ENCODE measurements around the gene CDH4.
A peak's percentile ranks its signal among the peaks of the same experiment; 100 is the strongest.

The CDH4 gene

GRCh38 chr20:61891916-61892649 is 640.0 kb downstream of the CDH4 start:
- no peak for DNase-seq

GRCh38 chr20:61895016-61895415 is 643.0 kb downstream of the CDH4 start:
- no peak for DNase-seq

GRCh38 chr20:61895686-61896057 is 643.6 kb downstream of the CDH4 start:
- DNase-seq = no peak

GRCh38 chr20:61896058-61896961 is 644.2 kb downstream of the CDH4 start:
- DNase-seq = peak; percentile 53 to 82

DNA sequence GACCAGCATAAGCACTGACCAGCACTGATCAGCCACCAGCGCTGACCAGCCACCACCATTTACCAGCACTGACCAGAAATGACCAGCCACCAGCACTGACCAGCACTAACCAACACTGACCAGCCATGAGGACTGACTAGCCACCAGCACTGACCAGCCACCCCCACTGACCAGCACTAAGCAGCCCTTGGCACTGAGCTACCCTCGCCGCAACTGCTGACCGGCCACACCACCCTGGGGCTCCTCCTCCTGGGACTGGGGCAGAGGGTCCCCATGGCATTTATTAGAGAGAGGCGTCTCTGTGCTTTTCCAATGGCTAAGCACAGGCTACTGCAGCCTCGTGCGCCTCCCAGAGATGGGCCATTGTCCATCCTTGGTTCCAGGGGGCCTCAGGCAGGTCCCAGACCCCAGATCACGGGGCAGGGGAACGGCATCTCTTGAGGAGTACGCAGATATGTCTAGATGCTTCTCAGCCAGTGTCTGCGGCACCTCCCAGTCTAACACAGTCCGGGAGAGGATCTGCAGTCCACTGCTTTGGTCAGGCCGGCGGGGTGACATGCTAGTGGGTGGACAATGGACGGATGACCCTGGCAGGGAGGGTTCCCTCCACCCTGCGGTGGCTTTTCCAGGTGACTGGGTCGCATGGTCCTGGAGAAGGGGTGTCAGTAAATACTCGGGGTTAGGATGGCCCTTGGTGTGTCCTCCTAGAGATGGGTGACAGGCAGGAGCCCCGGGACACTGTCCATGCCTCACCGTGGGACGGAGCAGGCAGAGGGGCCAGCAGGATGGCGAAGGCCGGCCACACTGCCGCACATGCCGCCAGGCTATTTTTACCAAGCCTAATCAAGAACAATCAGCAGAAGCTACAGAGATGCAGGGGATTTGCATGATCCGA is 645.6 kb downstream of the CDH4 start:
- no peak for DNase-seq

DNA sequence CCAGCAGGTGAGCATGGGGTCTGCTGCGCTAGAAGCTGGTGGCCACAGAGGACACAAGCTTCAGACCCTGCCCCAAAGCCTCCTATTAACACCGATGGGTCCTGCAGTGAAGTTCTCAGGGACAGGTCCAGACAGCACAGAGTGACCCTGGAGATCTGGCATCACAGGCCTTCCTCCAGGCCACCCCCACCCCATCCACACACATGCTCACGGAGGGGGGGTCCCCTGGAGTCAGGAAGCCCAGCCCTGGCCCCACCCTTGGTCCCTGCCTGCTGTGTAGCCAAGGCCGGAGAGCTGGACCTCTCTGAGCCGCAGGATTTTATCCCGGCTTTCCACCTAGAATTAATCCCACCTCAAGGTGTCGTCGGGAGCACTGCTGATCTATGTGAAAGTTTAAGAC is 646.3 kb downstream of the CDH4 start:
- no peak for DNase-seq

DNA sequence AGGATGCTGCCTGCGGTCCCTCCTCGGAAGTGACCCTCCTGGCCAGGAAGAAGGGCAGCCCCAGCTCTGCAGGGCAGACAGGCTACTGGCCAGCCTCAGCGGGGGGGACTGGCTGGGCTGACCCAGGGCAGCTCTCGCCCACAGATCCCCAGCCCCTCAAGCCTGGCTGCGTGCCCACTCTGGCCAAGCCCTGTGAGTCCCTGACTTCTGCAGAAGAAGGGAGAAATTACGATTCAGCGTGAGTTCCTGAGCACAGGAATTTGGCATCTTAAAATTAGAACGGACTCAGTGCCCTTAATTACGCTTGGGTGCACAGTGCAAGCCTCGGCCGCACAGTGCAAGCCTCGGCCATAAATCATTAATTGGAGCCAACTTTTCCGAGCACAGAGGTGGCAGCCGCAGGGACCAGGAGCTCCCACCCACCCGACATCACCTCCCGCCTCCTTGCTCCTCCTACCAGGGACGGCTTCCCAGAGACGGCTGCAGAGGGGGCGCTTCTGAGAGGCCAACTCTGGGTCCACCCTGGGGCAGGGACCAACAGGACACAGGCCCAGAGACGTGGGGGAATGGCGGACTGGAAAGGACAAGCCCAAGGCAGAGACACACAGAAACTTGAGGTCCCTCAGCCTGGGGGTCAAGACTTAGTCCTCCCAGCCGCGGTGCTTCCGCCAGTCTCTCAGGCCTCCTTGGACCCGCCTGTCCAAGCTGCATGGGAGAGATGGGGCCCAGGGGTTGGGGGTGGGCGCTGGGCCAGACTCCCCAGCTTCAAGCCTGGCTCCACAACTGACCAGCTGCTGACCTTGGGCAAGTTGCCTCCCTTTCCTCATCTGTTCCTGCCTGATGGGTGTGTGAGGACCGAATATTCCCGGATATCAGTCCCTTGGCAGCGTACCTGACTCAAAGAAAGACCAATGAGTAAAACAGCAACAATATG is 648.2 kb downstream of the CDH4 start:
- no peak for DNase-seq

DNA sequence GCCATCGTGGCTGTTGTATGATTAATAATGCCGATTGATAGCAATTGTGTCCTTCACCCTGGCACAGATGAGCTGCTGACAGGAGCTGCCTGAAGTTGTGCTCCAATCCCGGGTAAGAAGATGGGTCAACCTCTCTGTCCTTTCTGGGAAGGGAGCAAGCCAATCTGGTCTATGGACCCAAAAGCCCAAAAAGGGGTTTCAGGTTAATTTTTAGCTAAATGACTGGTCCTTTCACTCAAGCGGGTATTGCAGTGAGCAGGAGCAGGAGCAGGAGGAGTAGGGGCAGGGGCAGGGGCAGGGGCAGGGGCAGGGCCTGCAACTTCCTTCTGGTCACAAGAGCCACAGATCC is 648.9 kb downstream of the CDH4 start:
- no peak for DNase-seq

DNA sequence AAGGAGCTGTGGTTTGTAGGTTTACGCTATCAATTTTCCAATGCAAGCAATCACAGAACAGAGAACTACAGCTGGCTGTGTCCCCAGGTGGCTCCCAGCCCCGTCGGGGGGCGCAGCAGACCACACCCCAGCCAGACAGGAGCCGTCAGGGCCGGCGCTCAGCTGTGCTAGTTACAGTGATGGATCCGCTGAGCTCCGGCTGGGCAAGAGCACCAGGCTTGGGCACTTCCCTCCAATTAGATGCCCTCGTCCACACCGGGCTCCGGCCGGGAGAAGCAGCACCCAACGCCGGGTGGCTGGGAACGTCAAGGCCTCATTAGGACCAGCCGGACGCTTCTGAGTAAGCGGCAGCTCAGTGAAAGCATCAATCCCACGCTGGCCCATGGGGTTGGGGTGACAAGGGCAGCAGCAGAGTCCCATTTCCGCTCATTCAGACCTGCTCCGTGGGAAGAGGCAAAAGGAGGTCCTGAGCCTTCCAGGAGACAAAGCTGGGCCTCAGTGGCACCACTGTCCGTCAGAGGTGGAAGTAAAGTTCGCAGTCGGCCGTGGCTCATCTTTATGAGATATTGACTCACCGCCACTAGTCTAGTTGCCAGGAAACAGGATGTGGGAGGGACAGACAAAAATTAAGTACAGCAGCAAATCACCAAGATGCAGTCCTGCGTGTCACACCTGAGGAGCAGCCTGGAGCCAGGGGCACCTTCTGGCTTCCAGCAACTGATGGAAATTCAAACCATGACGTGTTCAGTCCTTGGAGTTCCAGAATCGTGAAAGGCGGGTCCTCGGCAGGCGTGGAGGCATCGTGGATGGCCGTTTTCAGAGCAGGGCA is 649.5 kb downstream of the CDH4 start:
- no peak for DNase-seq

DNA sequence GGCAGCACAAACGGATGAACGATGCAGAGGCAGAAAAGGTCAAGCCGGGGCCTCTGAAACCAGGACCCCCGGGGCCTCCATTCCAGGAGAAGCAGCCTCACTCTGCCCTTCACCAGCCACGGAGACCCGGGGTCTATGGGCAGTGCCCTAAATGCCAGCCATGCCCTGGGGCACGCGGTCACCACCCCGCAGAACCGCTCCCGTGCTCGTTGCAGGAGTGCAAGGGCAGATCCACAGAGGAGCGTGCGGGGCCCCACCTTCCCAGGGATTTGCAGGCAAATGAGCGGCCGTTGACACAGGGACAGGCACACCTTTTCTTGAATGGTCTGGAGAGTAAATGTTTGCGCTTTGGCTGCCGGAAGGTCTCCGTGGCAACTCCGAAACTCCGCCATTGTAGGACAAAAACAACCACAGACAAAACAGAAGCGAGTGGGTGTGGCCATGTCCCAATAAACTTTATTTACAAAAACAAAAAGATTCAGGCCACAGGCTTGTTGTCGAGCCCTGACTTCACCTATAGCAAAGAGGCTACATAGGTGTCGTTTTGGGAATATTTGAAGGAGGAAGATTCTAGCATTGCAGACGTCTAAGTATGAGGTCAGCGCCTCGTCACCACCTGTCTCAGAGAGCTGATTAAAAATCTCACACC is 650.3 kb downstream of the CDH4 start:
- no peak for DNase-seq

- no peak for DNase-seq
Measured at GRCh38 chr20:61903575-61904340, 651.7 kb downstream of the CDH4 start.

DNA sequence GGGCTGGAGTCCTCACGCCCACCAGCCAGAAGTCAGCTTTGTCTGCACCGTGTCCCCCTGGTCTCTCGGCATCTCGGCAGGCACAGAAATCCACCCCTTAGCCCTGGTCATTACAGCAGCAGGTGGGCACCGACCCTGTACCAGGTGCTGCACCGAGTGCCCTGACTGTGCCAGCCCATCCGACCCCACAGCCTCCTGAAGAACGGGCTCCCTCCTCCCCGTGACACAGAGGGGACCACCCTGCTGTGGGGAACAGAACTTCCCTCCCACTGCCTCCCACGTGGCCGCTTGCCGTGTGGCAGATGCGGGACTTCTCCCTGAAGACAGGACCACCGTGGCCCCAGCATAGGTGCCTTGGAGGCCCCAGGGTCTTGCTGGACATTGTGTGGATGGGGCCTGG is 652.4 kb downstream of the CDH4 start:
- DNase-seq = no peak

DNA sequence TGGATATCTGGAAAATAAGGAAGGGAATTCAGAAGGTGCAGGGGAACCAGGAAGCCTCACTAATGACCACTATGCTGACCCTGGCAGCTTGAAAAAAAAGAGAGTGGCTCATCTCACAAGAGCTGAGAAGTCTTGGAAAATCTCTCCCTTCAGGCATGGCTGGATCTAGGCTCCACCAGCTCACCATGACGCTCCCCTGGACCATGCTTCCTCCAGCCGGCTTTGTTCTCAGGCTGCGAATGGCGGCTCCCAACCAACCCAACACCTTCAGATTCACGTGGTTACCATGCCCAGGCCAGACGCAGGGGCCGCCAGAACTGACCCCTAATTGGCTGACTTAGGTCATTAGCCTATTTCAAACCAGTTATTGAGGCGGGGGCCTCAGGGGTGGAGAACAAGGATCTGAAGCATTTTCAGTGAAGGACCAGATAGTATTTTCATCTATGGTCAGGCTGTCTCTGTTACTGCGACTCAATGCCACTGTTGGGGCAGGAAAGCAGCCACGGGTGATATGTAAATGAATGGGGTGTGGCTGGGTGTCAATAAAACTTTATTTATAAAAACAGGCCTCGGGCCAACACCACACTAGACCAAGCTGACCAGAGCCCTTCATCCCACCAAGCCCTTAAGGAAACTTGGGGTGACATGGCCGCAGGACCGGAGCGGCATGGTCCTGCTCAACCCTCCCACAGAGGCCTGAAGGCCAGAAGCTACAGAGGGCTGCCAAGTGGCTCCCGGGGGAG is 653.9 kb downstream of the CDH4 start:
- no peak for DNase-seq

DNA sequence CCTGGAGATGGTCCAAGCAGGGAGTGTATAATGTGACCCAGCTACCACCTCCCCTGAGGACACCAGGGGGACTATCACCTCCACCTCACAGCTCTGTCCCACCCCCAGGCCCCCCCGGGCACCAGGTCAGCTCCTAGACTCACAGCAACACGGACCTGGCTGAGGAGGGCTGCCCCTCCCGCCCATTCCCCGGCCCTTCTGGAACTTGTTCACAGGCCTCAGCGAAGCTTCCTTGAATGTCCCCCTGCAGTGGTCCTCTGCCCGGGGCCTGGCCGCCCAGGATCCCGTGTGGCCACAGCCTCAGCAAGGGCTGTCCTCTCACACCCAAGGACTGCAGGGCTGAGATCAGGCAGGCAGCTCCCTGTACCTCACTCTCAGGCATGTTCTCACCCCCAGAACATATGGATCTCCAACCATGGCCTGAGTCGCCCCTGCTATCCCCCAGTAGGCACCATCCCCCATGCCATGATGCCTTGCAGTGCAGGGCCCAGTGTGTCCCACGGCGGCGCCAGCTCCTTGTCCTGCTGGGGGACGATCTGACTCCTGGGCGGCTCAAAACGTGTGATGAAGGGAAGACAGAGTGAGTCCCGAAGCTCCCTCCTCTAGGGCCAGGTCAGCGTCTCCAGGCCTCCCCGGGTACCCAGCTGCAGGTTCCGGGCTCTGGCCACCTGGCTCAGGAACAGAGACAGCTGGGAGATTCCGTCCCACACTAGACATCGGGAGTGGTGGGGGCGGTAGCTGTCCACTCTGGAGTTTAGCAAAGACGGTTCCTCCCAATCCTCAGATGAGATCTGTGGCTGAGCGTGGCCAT is 655.2 kb downstream of the CDH4 start:
- no peak for DNase-seq

- no peak for DNase-seq
Measured at GRCh38 chr20:61908057-61909026, 656.3 kb downstream of the CDH4 start.

GRCh38 chr20:61909028-61909427 is 657.0 kb downstream of the CDH4 start:
- DNase-seq = no peak

- DNase-seq = no peak
Measured at GRCh38 chr20:61909821-61910220, 657.8 kb downstream of the CDH4 start.

Data from SHP77 (cell line).